ENCODE measurements around the gene APLP2. TPM values are rescaled to one million over a fixed set of nuclear protein-coding genes. Genes with fewer than 3 reads are reported as not detected.

APLP2 gene
- total RNA-seq, 1 experiment from 2014 or later = 317 TPM

DNA sequence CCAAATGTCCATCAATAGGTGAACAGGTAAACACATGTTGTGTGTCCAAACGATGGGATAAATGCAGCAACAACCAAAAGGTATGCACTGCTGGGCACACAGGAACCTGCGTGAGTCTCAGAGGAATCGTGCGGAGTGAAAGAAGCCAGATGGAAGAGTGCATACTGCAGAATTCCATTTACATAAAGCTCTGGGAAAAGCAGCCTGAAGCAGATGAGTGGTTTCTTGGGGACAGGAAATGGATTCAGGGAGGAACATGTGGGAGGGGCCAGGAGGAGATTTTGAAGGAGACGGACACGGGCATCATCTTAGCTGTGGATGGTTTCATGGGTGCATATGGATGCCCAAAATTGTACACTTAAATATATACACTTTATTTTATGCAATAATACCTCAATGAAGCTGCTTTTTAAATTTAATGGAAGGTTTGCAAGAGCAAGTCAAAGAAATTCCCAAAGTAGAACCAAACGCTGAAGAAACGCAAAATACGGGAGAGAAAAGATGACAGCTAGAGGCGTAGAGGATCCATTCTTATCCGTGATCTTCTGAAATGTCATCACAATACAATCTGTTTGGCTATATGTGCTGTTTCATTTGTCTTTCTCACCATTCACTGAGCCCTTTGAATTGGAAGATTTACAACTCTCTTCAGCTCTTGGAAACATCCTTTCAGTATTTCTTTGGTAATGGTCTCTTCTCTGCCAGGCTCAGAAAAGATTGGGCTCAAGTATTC, 114.3 kb downstream of the APLP2 start:
- H3K27ac Mint-ChIP-seq (ENCODE audit: low read depth, unreplicated experiment) = no peak overlapping the region
- DNase-seq (ENCODE audit: unreplicated experiment) = no peak
- no TSS peak for BruUV-seq (replicated peaks)
- ChIA-PET CTCF (interaction anchor here (0.6 to 1.9 kb wide), 3 partner anchors 29 to 262 kb away, joined by 3 to 5 read pairs (median 3); no protein-coding TSS in a partner anchor), POLR2A (interaction anchor here (0.6 kb wide), 1 partner anchor 1476 kb away, joined by 4 read pairs; no protein-coding TSS in a partner anchor)
- peaks cover 9% of the 10 kb centered on the region for H3K36me3 Mint-ChIP-seq (ENCODE audit: insufficient read depth, unreplicated experiment)
- no peak overlapping the region for H3K4me3 Mint-ChIP-seq (ENCODE audit: unreplicated experiment)
- intact Hi-C loops (cut with micrococcal nuclease) = no loop called here
- peaks cover 13% of the 10 kb centered on the region for H3K4me1 Mint-ChIP-seq (ENCODE audit: insufficient read depth, unreplicated experiment)
- TF ChIP-seq, protein P1, sequence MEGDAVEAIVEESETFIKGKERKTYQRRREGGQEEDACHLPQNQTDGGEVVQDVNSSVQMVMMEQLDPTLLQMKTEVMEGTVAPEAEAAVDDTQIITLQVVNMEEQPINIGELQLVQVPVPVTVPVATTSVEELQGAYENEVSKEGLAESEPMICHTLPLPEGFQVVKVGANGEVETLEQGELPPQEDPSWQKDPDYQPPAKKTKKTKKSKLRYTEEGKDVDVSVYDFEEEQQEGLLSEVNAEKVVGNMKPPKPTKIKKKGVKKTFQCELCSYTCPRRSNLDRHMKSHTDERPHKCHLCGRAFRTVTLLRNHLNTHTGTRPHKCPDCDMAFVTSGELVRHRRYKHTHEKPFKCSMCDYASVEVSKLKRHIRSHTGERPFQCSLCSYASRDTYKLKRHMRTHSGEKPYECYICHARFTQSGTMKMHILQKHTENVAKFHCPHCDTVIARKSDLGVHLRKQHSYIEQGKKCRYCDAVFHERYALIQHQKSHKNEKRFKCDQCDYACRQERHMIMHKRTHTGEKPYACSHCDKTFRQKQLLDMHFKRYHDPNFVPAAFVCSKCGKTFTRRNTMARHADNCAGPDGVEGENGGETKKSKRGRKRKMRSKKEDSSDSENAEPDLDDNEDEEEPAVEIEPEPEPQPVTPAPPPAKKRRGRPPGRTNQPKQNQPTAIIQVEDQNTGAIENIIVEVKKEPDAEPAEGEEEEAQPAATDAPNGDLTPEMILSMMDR (IDR thresholded peaks at IDR 0.05; ENCODE audit: unreplicated experiment) = no peak
- H3K9me3 Mint-ChIP-seq (ENCODE audit: unreplicated experiment) = no peaks in the 10 kb centered on the region
- H3K27me3 Mint-ChIP-seq (ENCODE audit: insufficient read depth, unreplicated experiment) = no peaks in the 10 kb centered on the region

DNA sequence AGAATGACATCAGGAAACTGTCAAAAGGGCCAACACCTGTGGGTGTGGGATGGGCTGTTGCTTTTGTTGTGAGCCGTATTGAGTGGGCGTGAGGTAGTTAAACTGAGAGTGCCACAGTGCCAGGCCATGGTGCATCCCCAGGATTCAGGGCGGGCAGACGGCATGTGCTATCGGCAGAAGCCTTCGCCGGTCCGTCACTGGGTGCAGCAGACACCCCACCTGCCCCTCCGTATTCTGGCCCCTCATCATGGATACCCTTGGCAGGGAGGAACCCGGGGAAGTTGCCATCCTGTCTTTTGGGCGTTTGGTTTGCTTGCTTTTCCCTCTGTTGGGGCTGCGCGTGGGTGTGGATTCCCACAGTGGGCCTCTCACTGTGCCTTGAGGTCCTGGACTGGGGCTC, 117.4 kb downstream of the APLP2 start:
- no peak overlapping the region for H3K4me3 Mint-ChIP-seq (ENCODE audit: unreplicated experiment)
- no peak for DNase-seq (ENCODE audit: unreplicated experiment)
- peaks cover 10% of the 10 kb centered on the region for H3K36me3 Mint-ChIP-seq (ENCODE audit: insufficient read depth, unreplicated experiment)
- peaks cover 4% of the 10 kb centered on the region for H3K4me1 Mint-ChIP-seq (ENCODE audit: insufficient read depth, unreplicated experiment)
- intact Hi-C loops (cut with micrococcal nuclease) = no loop called here
- no peaks in the 10 kb centered on the region for H3K9me3 Mint-ChIP-seq (ENCODE audit: unreplicated experiment)
- ChIA-PET POLR2A (no interaction called here), CTCF (no interaction called here)
- H3K27me3 Mint-ChIP-seq (ENCODE audit: insufficient read depth, unreplicated experiment) = no peaks in the 10 kb centered on the region
- TF ChIP-seq, protein P1 (IDR thresholded peaks at IDR 0.05; ENCODE audit: unreplicated experiment) = no peak
- no peak overlapping the region for H3K27ac Mint-ChIP-seq (ENCODE audit: low read depth, unreplicated experiment)
- BruUV-seq (replicated peaks) = no TSS peak

DNA sequence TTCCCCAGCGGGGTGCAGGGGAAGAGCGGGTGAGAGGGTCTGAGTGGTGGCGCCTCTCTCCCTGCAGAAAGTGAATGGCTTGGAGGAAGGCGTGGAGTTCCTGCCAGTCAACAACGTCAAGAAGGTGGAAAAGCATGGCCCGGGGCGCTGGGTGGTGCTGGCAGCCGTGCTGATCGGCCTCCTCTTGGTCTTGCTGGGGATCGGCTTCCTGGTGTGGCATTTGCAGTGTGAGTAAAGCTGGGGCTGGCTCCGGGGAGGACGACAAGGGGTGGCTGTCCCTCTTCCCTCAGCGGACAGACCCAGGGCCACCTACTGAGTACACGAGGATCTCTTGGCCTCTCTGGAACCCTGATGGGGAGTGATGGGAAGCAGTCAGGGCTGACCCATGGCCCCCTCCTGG, 118.4 kb downstream of the APLP2 start:
- intact Hi-C loops (cut with micrococcal nuclease) = no loop called here
- peaks cover 10% of the 10 kb centered on the region for H3K36me3 Mint-ChIP-seq (ENCODE audit: insufficient read depth, unreplicated experiment)
- H3K4me3 Mint-ChIP-seq (ENCODE audit: unreplicated experiment) = no peak overlapping the region

DNA sequence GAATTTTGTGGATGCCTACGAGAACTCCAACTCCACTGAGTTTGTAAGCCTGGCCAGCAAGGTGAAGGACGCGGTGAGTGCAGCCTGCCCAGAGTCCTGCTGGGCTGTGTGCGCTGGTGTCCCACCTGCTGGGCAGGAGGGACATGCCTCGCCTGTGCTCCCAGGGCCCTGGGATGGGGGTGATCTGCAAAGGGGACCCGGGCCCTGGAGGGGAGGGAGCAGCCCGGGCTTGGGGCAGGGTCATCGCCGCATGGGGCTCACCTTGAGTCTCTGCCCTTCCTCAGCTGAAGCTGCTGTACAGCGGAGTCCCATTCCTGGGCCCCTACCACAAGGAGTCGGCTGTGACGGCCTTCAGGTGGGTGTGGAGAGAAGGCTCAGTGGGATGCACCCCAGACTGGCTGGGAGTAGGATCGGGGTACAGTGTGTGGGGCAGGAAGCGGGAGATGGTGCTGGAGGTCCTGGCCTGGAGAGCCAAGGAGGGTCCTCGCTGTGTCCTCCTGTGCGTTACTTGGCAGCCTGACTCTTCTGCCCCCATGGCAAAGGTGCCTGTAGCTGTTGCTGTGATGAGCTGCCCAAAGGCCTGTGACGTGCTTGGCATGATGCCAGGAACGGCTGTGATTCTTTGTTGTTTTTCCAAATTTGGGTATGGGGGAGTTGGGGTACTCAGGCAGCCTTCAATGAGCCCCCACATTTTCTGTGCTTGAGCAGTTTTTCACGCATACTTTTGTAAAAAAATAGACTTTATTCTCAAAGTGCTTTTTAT, 119.1 kb downstream of the APLP2 start:
- intact Hi-C loops (cut with micrococcal nuclease) = no loop called here
- DNase-seq (ENCODE audit: unreplicated experiment) = no peak
- Mint-ChIP-seq H3K36me3 (ENCODE audit: insufficient read depth, unreplicated experiment) (peaks cover 10% of the 10 kb centered on the region), H3K9me3 (ENCODE audit: unreplicated experiment) (no peaks in the 10 kb centered on the region), H3K27ac (ENCODE audit: low read depth, unreplicated experiment) (no peak overlapping the region), H3K4me1 (ENCODE audit: insufficient read depth, unreplicated experiment) (no peaks in the 10 kb centered on the region), H3K27me3 (ENCODE audit: insufficient read depth, unreplicated experiment) (no peaks in the 10 kb centered on the region), H3K4me3 (ENCODE audit: unreplicated experiment) (no peak overlapping the region)
- POLR2A ChIA-PET = no interaction called here
- CTCF ChIA-PET = no interaction called here
- TF ChIP-seq, protein P1 (IDR thresholded peaks at IDR 0.05; ENCODE audit: unreplicated experiment) = no peak
- BruUV-seq (replicated peaks) = no TSS peak

More for the DNA sequence above, 118.4 kb downstream of the APLP2 start:
- BruUV-seq (replicated peaks) = no TSS peak
- DNase-seq (ENCODE audit: unreplicated experiment) = no peak
- ChIA-PET CTCF (no interaction called here), POLR2A (no interaction called here)
- TF ChIP-seq, protein P1 (IDR thresholded peaks at IDR 0.05; ENCODE audit: unreplicated experiment) = no peak
- Mint-ChIP-seq H3K4me1 (ENCODE audit: insufficient read depth, unreplicated experiment) (no peaks in the 10 kb centered on the region), H3K27me3 (ENCODE audit: insufficient read depth, unreplicated experiment) (no peaks in the 10 kb centered on the region), H3K27ac (ENCODE audit: low read depth, unreplicated experiment) (no peak overlapping the region), H3K9me3 (ENCODE audit: unreplicated experiment) (no peaks in the 10 kb centered on the region)
